ENCODE results near the gene OXSM. TPM values are rescaled to one million over a fixed set of nuclear protein-coding genes. Genes with fewer than 3 reads are reported as not detected.

Gene OXSM
- total RNA-seq, 1 experiment from 2014 or later: 21.4 TPM

DNA sequence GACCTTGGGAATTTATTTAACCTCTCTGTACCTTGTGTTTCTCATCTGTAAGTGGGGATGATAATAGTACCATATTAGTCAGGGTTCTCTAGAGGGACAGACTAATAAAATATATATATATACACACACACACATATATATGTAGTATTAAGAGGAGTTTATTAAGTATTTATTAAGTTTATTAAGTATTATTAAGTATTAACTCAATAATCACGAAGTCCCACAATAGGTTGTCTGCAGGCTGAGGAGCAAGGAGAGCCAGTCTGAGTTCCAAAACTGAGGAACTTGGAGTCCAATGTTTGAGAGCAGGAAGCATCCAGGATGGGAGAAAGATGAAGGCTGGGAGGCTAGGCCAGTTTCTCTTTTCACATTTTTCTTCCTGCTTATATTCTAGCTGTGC is 14.8 kb downstream of the OXSM start:
- Histone ChIP-seq H4K20me1 (ENCODE audit: low read length) (no peaks in the 10 kb centered on the region), H3K27ac (ENCODE audit: low read length) (no peak overlapping the region), H2AFZ (ENCODE audit: low read length) (no peak overlapping the region), H3K79me2 (ENCODE audit: low read length) (no peaks in the 10 kb centered on the region), H3K27me3 (ENCODE audit: low read length) (no peaks in the 10 kb centered on the region), H3K4me2 (ENCODE audit: low read length) (no peak overlapping the region), H3K36me3 (ENCODE audit: low read depth, low read length) (no peaks in the 10 kb centered on the region), H3K9me3 (ENCODE audit: low read length) (no peaks in the 10 kb centered on the region), H3K9ac (ENCODE audit: low read length) (no peak overlapping the region), H3K9me2 (replicated peaks; ENCODE audit: low read length) (no peaks in the 10 kb centered on the region), H3F3A (ENCODE audit: low read length, unreplicated experiment) (no peaks in the 10 kb centered on the region), H3K4me1 (ENCODE audit: insufficient read depth, low read length) (no peaks in the 10 kb centered on the region), H3K4me3 (ENCODE audit: low read length) (no peak overlapping the region)
- intact Hi-C loops (cut with micrococcal nuclease): no loop called here
- ChIA-PET POLR2A (ENCODE audit: unreplicated experiment) (no interaction called here), CTCF (no interaction called here)
- DNase-seq (no peak), ATAC-seq (no peak)
- no peak for TF ChIP-seq EZH2 (IDR thresholded peaks at IDR 0.05; ENCODE audit: low read length, unreplicated experiment)
- no peak for TF ChIP-seq EZH2phosphoT487 (IDR thresholded peaks at IDR 0.05; ENCODE audit: borderline replicate concordance, low read length)
- BruUV-seq (replicated peaks): no TSS peak

- Histone ChIP-seq H3K27me3 (ENCODE audit: low read length) (0 out of 2 replicates have a peak, but pooled peaks cover 3% of the 10 kb centered on the region), H3K27ac (ENCODE audit: low read length) (no peak overlapping the region), H4K20me1 (ENCODE audit: low read length) (no peaks in the 10 kb centered on the region), H3K79me2 (ENCODE audit: low read length) (no peaks in the 10 kb centered on the region), H2AFZ (ENCODE audit: low read length) (no peak overlapping the region), H3K9me2 (replicated peaks; ENCODE audit: low read length) (no peaks in the 10 kb centered on the region), H3K9me3 (ENCODE audit: low read length) (no peaks in the 10 kb centered on the region), H3K4me2 (ENCODE audit: low read length) (no peak overlapping the region), H3K4me1 (ENCODE audit: insufficient read depth, low read length) (no peaks in the 10 kb centered on the region), H3K4me3 (ENCODE audit: low read length) (no peak overlapping the region), H3K9ac (ENCODE audit: low read length) (no peak overlapping the region), H3K36me3 (ENCODE audit: low read depth, low read length) (no peaks in the 10 kb centered on the region), H3F3A (ENCODE audit: low read length, unreplicated experiment) (no peaks in the 10 kb centered on the region)
- DNase-seq: no peak
- intact Hi-C loops (cut with micrococcal nuclease): no loop called here
- no peak for TF ChIP-seq EZH2 (IDR thresholded peaks at IDR 0.05; ENCODE audit: low read length, unreplicated experiment)
- TF ChIP-seq, protein P1, sequence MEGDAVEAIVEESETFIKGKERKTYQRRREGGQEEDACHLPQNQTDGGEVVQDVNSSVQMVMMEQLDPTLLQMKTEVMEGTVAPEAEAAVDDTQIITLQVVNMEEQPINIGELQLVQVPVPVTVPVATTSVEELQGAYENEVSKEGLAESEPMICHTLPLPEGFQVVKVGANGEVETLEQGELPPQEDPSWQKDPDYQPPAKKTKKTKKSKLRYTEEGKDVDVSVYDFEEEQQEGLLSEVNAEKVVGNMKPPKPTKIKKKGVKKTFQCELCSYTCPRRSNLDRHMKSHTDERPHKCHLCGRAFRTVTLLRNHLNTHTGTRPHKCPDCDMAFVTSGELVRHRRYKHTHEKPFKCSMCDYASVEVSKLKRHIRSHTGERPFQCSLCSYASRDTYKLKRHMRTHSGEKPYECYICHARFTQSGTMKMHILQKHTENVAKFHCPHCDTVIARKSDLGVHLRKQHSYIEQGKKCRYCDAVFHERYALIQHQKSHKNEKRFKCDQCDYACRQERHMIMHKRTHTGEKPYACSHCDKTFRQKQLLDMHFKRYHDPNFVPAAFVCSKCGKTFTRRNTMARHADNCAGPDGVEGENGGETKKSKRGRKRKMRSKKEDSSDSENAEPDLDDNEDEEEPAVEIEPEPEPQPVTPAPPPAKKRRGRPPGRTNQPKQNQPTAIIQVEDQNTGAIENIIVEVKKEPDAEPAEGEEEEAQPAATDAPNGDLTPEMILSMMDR (conservative IDR thresholded peaks at IDR 0.05; ENCODE audit: low read depth, low read length): no peak
- TF ChIP-seq EZH2phosphoT487 (IDR thresholded peaks at IDR 0.05; ENCODE audit: borderline replicate concordance, low read length): no peak
- ChIA-PET CTCF (no interaction called here), POLR2A (ENCODE audit: unreplicated experiment) (no interaction called here)
- no peak for ATAC-seq
- BruUV-seq (replicated peaks): no TSS peak
Measured at GRCh38 chr3:25812644-25813043, 22.8 kb downstream of the OXSM start.

DNA sequence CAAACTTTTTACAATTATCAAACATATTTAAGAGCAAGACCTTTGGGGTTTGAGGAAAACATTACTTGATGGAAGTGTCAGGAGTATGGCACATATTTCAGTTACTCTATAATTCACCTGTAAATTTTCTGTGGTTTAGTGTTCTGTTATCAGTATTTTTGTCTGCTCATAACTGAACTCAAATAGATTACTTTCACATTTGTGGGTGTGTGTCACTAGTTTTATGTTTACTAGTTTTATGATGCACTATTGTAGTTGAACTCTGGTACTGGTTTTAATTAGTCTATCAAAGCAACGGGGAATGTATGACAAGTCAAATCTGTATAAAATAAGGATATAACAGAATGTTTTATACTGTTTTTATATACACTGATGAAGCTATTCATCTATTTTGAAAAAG is 27.2 kb downstream of the OXSM start:
- no peak; the same call in 1 of the 2 replicates for ATAC-seq
- ChIA-PET CTCF (no interaction called here), POLR2A (ENCODE audit: unreplicated experiment) (no interaction called here)
- intact Hi-C loops (cut with micrococcal nuclease): no loop called here
- Histone ChIP-seq H3K36me3 (ENCODE audit: low read depth, low read length) (no peaks in the 10 kb centered on the region), H3K27ac (ENCODE audit: low read length) (no peak overlapping the region), H3K4me3 (ENCODE audit: low read length) (no peak overlapping the region), H3K9me2 (replicated peaks; ENCODE audit: low read length) (no peaks in the 10 kb centered on the region), H3K9me3 (ENCODE audit: low read length) (no peaks in the 10 kb centered on the region), H4K20me1 (ENCODE audit: low read length) (no peaks in the 10 kb centered on the region), H3K79me2 (ENCODE audit: low read length) (no peaks in the 10 kb centered on the region), H2AFZ (ENCODE audit: low read length) (no peak overlapping the region), H3F3A (ENCODE audit: low read length, unreplicated experiment) (no peaks in the 10 kb centered on the region), H3K9ac (ENCODE audit: low read length) (no peak overlapping the region), H3K27me3 (ENCODE audit: low read length) (no peaks in the 10 kb centered on the region), H3K4me2 (ENCODE audit: low read length) (no peak overlapping the region), H3K4me1 (ENCODE audit: insufficient read depth, low read length) (peaks cover 15% of the 10 kb centered on the region)
- BruUV-seq (replicated peaks): no TSS peak
- TF ChIP-seq EZH2phosphoT487 (IDR thresholded peaks at IDR 0.05; ENCODE audit: borderline replicate concordance, low read length): no peak
- TF ChIP-seq, protein P1 (conservative IDR thresholded peaks at IDR 0.05; ENCODE audit: low read depth, low read length): no peak
- TF ChIP-seq EZH2 (IDR thresholded peaks at IDR 0.05; ENCODE audit: low read length, unreplicated experiment): no peak
- no peak for DNase-seq

All from PC-3 (cell line).